HK-2 (cell line): ENCODE results near the gene MSL1.

Experiments
- DNase-seq: peaks from one replicate; pipeline ENCODE4 v3.0.0-alpha.2; 2018; ENCODE audit not compliant: unreplicated experiment

MSL1 gene

DNA sequence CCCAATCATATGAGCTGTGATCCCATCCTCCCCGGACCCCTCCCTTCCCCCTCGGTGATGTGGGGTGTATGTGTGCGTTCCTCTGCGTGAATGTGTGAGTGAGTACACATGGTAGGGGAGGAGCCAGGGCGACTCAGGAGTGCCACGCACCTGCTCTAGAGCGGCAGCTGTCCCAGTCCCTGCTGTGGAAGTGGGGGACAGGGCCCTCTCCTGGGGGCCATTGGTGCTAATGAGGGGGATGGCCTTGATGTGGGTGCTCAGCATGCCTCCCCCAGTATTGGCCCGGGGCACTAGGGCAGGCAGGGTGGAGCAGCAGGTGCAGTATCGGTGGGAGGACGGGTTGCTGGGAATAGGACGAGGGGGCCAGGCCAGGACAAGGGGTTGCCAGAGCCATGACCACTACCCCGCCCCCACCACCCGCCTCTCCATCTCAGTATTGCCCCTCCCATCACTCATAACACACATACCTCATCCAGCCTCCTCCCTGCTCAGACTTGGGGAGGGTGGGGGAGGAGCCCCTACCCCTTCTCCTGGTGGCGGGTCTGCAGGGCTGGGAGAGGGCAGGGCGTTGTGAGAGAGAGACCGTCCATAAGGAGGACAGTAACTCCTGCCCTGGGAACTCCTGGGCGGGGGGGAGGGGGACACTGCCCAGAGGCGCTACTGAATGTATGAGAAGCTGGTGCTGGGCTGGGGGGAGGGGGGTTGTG is 29.9 kb upstream of the MSL1 start:
- DNase-seq: no peak

DNA sequence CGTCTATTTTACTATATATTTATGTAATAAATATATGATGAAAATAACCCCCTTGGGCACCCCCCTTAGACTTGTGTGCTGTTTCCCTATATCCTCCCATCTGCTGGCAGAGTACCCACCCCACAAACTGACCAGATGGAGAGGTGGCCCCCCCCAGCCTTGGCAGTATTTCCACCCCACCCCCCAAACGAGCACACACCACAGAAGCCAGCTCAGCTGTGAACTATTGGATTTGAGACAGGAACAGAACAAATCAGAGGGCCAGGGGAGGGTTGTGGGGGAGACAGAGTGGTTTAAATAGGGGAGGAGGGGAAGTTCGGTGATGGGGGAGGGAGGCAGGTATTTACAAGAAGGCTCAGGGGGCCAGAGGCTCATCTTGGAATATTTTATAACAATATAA is 29.2 kb upstream of the MSL1 start:
- DNase-seq: no peak

DNA sequence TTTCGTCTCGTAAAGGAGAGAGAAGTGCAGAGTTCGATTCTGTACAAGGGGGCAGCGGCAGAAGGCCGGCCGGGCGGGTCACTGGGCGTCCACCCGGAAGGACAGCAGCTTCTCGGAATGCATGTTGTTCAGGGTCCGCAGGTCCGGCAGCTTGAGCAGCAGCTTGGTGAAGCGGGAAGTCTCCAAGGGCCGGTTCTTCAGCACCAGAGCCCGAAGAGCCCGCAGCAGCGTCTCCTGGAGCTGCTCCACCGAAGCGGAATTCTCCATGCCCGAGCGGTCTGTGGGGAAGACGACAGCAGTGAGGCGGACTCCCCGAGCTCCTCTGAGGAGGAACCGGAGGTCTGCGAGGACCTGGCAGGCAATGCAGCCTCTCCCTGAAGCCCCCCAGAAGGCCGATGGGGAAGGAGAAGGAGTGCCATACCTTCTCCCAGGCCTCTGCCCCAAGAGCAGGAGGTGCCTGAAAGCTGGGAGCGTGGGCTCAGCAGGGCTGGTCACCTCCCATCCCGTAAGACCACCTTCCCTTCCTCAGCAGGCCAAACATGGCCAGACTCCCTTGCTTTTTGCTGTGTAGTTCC is 28.7 kb upstream of the MSL1 start:
- DNase-seq: no peak

DNA sequence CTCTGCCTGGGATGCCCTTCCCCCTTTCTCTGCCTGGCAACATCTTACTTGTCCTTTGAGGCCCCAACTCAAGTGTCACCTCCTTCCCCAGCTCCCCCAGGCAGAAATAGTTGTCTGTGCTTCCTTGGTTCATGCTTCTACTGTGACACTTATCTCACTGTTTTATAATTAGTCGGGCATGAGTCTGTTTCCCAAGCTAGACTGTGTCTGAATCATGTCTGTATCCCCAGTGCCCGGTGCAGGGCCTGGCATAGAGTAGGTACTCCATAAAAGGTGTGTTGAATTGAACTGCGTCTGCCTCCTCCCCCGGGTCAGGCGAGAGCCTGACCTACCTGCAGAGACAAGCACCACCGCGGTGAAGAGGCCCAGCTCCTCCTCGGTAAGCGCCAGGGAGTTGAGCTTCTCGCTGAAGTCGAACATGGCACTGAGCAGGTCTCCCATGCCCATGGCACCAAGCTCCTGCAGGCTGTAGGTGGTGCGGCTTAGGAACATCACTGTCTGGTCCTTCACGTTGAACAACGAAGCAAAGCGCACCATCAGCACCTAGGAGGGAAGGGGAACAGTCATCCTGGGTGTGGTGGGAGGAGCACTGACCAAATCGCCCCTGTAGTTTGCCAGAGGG is 28.1 kb upstream of the MSL1 start:
- DNase-seq: no peak

DNA sequence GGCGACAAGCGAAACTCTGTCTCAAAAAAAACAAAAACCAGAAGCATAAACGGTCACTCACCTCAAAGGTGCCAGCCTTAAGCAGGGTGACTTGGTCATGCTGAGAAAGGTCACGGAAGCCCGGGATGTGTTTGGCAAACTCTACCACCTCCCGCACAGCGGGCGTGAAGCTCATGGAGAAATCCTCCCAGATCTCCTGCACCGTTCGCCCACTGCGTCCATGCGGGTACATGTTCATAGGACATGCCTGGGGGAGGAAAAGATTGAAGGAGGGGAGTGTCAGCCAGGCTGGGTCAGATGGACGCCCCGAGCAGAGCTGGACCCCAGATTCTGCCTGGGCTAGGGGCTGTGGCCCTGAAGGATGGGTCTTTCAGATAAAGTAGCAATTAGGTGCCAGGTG is 26.9 kb upstream of the MSL1 start:
- no peak for DNase-seq

DNA sequence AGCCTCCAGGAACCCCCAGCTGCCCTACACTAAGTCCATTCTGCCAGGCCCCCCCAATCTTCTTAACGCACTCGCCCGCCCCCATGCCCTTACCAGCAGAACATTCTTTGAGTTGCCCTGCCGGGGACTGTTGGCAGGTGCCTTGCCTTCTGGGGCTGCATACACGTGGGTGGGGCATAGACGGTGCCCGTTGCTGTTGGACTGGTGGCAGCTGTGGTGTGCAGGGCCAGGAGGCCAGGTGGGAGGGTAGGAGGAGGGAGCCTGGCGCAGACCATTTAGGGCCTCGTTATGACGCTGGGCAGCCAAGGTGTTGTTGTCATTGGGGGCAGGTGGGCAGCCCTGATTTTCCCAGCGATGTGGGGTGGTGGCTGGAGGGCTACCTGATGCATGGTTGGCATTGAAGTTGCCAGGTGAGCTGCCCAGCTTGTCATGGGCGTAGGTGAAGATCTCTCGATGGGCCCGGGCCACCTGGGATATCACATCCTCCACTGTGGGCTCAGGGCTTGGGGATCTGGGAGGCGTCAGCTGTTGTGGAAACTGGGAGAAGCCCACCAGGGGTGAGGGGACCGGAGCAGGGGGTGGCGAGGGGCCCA is 26.3 kb upstream of the MSL1 start:
- DNase-seq: no peak

DNA sequence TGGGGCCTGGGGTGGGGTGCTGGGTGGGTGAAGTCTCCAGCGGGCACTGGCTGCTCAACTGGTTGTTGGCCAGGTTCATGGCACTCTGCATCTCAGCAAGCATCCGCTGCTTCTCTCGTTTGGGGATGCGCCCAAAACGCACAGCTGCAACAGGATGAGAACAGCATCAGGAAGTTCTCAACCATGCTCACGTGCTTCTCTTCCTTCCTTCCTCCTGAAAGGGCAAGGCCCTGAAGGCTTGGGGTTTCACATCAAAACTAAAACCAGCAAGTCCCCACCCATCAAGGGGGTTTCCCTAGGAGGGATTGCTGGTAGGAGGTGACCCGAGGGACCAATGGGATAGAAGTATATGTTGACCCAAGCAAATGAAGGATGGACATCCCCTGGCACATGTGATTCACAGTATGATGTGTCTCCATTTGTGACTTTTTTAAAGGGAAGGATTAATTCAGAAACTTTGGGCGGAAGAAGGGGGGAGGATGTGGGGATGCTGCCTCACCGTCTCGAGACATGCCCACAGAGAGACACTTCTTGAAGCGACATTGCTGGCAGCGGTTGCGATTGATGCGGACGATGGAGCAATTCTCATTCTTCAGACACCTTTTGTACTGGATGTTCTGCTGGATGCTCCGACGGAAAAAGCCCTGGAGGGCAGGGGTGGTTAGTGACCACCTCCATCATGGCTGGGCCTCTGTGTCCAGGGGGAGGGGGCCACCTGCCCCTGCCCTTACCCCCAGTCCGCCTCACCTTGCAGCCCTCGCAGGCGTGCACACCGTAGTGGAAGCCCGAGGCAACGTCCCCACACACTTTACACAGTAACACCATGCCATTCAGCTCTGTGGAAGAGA is 25.6 kb upstream of the MSL1 start:
- no peak for DNase-seq

DNA sequence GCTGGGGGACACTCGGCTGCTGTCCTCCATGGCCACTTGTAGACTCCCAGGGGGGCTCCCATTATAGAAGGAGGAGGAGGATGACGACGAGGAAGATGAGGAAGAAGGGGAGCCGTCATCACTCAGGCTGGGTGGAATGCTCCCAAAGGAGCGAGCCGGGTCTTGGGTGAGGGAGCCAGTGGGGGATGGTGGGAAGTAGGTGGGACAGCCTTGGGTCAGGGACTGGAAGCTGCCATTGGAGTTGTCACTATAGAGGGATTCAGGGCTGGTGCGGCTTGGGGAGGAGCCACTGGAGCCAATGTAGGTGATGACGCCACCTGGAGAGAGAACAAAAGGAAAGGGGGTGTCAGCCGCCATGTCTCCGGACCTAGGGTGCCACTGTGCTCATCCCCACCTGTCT is 24.7 kb upstream of the MSL1 start:
- DNase-seq: no peak

DNA sequence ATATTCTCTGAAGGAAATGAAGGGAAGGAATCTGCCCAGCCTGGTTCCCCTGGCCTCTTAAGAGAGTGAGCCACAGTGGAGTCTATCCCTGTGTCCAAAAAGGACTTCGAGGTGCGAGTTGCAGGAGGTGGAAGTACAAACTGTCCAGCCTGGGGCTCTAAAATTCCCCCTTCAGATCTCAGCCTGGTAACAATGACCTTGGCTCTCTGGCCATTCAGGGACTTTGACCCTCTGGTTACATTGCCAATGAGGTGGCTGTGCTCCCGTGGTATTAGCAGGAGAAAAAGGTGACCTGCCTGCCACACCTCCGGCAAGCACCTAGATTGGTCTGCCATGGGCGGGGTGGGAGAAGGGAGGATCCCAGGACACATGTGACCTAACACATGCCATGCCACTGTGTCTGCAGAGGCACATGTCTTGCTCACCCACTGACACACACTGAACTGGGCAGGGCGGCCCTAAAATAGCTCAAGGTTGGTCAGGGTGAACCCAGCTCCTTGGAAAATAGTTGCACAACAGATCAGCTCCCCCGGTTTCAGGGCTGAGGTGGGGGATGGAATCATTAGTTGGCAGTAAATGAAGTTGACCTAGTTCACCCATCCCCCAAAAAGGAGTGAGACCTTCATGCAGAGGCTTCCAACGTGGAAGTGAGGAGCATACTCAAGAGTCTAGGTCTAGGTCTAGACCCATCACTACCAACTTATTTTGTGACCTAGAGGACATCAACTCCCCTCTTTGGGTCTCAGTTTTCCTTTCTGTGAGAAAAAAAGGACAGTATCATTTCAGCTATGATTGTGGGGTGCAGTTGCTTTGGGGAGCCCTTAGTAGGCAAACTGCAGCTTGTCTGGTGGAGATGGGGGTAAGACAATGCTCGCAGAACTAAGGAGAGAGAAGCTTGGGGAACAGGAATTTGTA is 23.6 kb upstream of the MSL1 start:
- no peak for DNase-seq

DNA sequence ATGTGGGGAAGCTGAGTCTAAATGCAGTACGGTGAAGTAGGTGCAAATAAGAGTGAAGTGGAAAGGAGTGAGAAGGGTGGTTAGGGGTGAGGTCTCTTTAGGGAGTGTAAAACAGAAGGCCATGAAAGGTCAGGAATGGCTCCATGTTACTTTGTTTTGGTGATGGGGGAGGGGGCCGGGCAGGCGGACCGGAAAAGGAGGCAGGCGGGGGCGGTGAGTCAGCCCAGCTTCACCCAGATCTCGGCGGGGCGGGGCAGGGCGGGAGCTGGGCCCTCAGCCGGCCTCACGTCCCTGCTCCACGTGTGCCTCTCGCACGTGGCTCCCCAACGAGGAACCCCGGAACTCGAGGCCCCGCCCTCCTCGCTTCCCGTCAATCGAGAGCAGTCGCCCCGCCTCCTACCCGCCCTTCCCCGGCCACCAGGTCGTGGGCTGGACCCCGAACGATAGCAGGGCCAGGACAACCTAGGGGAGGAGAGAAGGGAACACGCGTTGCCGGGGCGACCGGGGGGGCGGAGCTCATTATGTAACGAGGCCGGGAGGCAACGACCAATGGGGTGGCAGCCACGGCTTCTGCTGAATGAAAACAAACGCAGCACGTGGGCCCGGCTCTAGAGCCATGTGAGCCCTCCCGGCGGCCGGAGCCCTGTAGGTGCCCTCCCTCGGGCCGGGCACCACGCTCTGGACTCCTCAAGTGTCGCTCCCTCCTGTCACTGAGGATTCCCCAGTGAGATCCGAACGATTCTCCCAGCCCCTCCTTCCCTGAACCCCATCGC is 22.7 kb upstream of the MSL1 start:
- DNase-seq: peak; percentile 99

DNA sequence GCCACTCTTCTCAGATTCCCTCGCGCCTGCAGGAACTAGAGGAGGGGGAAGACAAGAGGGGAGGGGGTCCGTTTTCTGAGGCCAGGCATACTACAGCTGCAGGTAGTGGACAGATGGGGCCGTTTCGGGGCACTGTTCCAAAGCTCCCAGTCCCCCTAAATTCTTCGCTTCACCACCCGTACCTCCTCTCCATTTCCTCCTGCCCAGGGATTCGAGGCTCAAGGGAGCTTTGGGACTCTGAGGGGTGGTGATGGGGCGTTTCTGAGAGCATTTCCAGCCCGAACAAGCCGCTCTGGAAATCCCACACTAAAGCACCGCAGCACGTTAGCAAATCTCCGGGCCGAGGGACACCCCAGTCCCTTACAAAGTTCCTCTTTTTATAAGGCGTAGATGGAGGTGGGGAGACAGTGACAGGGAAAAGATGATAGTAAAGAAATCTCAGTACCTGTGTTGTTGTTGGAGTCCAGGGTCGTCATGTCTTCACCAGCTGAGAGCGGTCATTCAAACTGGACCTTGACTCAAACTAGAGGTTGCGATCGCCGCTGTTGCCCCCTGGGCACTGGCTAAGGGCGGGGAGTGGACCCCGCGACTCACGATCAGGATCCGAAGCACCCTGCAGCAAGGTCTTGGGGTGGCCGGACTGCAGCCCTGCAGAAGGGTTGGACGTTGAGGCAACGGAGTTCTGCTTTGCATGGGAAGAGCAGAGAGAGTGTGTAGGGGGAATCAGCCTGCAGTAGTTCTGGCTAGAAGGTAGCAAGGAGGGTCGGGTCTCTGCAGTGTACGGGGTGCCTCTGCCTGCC is 22.0 kb upstream of the MSL1 start:
- no peak for DNase-seq

DNA sequence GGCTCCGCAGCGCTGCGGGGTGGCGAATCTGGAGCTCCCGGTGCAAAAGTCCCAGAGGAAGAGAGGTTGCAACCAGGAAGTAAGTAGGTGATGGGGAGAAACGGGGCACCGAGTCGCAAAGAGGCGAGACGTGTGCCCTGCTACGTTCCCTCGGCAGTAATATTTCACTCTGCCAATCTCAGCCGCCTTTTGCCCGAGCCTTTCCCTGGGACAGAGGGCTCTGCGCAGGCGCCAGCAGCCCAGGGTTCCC is 21.4 kb upstream of the MSL1 start, which contains the start of gene NR1D1:
TSS of gene NR1D1 (minus strand) at position 171 of the 250 bp plus-strand sequence. CDS start 495 bp downstream, outside the sequence.
- no peak for DNase-seq

DNA sequence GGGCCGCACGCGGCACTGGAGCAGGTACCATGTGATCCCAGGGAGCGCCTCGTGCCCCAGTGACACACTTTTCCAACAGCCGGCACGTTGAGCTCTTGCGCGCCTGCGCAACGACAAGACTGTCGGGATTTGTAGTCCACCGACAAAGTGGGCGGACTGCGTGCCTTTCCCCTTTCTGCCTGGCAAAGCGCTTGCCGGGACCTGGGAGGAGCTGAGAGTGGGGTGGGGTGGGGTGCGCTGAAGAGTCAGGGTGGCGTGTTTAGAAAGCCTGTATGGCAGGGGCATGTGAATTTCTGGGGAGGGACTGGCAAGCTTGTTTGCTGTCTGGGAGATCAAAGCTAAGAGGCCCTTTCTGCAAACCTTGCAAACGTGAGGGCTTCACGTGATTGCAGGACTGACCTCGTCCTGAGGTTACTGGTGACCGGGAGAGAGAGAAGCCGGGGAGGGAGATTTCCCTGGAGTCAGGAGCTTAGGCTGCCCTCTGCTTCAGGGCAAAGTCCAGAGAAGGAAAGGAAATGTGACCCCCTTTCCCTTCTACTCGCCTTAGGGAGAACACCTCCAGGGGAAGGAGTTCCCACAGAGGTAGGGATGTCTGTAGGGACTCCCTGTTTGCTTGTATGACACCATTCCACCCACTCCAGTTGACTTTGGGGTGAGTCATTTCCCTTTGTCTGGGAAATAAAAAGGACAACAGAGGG is 21.0 kb upstream of the MSL1 start:
- peak; percentile 98 for DNase-seq

DNA sequence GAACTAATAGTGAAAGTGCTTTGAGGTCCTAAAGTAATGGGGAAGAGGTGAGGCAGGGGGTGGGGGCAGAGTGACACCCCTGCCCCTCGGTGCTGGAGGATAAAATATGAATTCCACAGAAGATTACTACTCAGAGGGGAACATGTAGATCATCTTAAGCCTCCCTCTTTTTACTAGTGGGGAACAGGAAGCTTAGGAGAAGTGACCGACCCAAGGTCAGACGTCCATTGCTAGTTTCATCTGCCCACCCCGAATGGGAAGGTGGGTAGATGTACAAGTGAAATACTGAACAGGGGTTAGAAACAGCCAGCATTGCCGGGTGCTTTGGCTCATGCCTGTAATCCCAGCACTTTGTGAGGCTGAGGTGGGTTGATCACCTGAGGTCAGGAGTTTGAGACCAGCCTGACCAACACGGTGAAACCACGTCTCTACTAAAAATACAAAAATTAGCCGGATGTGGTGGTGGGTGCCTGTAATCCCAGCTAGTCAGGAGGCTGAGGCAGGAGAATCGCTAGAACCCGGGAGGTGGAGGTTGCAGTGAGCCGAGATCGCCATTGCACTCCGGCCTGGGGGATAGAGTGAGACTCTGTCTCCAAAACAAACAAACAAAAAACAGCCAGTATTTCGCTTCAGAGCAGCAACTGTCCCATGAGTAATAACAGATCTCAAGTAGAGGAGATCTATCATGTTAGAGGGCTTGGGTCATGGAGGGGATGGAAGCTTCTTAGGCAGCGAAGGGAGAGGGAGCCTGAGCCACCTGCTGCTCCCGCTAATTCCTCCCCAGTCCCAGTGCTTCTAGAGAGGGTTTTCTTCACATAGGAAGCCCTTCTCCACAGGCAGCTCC is 20.2 kb upstream of the MSL1 start:
- DNase-seq: no peak

DNA sequence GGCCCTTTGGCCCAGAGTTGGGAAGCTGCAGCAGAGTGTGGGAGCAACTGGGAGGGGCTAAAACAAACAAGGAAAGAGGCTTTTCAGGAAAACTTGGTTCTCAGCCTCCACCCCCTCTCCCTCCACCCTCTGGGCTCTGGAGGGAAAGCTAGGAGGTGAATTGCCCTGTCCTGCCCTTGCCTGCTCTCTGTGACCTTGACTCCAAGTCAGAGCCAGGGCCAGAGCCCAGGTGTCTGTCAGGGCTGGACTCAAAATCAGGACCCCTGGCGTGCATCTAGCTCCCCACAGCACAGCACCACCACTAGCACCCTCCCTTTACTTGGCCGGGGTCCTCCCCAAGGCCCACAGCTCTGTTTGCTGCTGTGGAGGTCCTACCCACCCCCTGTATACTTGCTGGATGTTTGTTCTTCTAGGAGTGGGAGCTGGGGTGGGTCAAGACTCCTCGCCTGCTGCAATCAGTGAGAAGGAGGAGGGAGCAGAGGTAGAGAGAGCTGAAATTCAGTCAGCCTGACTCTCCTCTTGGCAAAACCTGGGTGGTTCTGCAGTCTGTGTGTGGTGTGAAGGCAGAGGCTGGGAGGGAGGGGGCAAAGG is 18.6 kb upstream of the MSL1 start:
- no peak for DNase-seq

DNA sequence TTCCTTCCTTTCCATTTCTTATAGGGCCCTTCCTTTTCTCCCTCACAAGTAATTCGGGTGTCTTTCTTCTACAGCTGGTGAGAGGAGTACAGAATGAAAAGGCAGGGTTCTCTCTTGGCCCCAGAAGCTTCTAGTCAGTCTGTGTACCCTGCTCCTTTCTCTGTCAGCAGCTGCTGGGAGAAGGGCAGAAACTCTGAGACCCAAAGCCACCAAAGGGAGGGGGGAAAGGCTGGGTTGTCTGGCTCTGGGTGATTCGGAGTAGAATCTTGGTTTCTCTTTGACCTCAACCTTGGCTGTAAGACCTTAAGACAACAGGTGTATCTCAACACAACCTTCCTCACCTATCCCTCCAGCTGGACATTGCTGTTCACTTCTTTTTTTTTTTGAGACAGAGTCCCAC is 18.1 kb upstream of the MSL1 start:
- no peak for DNase-seq

DNA sequence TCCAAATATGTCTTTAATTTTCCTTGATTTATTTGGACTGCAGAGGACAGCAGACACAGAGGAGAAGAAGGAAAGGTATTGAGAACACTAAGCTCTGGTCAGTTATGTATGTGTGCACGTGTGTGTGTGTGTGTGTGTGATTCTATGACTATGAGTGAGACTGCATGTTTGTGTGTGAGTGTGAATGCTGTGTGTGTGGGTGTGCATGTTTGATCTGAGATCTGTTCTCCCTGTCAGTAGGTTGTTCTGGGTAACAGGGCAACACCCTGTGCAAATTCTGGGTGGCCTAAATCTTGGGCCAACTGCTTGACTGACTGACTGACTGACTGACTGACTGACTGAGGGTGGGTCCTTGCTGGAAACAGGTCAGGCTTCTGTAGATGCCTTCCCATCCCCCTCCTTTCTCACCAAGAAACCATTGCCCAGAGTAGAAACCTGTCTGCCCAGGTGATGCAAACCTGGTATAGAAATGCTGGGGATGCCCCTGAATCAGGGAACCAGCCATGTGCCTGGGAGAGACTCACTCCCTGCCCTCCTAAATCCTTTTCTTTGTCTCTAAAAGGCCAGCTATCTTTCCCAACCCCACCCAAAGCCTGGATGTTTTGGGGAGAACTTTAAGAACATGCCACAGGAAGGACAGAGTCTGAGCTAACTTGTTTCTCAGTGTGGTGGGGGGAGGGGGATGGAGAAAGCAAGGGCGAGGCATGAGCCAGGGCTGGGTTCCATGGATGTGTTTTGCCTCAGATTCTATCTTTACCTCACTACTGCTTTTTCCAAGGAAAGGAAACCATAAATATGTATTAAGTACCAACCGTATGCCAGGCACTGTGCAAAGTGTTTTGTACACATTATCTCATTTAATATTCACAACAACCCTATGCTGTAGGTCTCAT is 16.9 kb upstream of the MSL1 start:
- no peak for DNase-seq
